ENCODE measurements around the gene HBG2. TPM values are rescaled to one million over a fixed set of nuclear protein-coding genes. Genes with fewer than 3 reads are reported as not detected.

HBG2 gene
- total and polyA plus RNA-seq, 2 of the 8 experiments (the other 6 are each of a cell fraction or from before 2014, with no cell fraction given) = 0.23 TPM; not detected in 1

GRCh38 chr11:5243816-5244180 is 10.8 kb downstream of the HBG2 start (continued):
- TF ChIP-seq KDM4A (IDR thresholded peaks at IDR 0.05; ENCODE audit: low read depth, low read length, severe bottlenecking) (no peak), SP4 (IDR thresholded peaks at IDR 0.05; ENCODE audit: low read length) (no peak), ZNF274 (IDR thresholded peaks at IDR 0.05; ENCODE audit: borderline replicate concordance, extremely low read depth, low read length) (no peak), EGR1 (IDR thresholded peaks at IDR 0.05; ENCODE audit: borderline replicate concordance, low read depth, low read length) (no peak), POLR2AphosphoS5 (IDR thresholded peaks at IDR 0.05; ENCODE audit: low read depth, low read length) (no peak), SIN3A (conservative IDR thresholded peaks at IDR 0.05 in 1 of 2, IDR thresholded peaks at IDR 0.05 in 1 of 2; ENCODE audit: low read depth in 1 of 2, low read length in 2 of 2) (no peak), CBX8 (IDR thresholded peaks at IDR 0.05; ENCODE audit: borderline replicate concordance, low read depth, low read length) (no peak), TAF7 (optimal IDR thresholded peaks at IDR 0.05; ENCODE audit: borderline replicate concordance, low read depth, low read length) (no peak)
